NCI-H510A treated with DMSO at 0.1 percent for 48 hours (cell line): Measurements from ENCODE around the gene DKC1.

Experiments used
- DNase-seq: peaks from one replicate; lab custom pipeline; 2025; lab: John Stamatoyannopoulos, UW

Gene DKC1

GRCh38 chrX:154762537-154763296 lies at the start of gene DKC1:
Gene DKC1, plus strand, starts transcription at chrX:154762864. Its CDS starts 102 bp downstream, at chrX:154762966.
- DNase-seq = peak; percentile 91

- peak; percentile 18 for DNase-seq
These were observed 47.7 kb upstream of the DKC1 start for GRCh38 chrX:154714925-154715324.

- DNase-seq = no peak
These were observed 46.8 kb upstream of the DKC1 start for GRCh38 chrX:154715825-154716224.

GRCh38 chrX:154717824-154718223 lies 44.8 kb upstream of the DKC1 start:
- no peak for DNase-seq

- DNase-seq = no peak
These were observed 44.0 kb upstream of the DKC1 start for GRCh38 chrX:154718616-154719015.

GRCh38 chrX:154719132-154719675 lies 43.5 kb upstream of the DKC1 start:
- DNase-seq = no peak

DNA sequence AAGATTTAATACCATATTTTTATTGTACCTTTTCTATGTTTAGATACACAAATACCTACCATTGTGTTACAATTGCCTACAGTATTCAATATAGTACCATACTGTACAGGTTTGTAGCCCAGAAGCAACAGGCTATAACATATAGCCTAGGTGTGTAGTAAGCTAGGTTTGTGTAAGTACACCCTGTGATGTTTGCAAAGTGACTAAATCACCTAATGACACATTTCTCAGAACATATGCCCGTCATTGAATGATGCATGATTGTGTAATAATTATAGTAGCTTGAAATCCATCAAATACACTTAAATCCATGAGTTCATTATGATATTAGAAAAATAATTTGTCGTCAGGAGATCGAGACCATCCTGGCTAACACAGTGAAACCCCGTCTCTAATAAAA lies 42.6 kb upstream of the DKC1 start:
- DNase-seq = no peak

DNA sequence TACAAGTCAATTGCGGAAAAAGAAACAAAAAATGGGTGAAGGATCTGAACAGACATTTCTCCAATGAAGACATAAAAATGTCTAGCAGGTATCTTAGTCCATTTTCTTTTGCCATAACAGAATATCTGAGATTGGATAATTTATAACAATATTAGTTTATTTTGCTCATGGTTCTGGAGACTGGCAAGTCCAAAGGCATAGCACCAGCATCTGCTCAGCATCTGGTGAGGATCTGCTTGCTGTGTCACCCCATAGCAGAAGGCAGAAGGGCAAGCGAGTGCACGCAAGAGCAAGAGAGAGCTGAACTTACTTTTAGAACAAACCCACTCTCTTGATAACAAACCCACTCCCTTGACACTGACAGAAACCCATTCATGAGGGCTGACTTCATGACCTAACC lies 41.5 kb upstream of the DKC1 start:
- no peak for DNase-seq

GRCh38 chrX:154724993-154725756 lies 37.5 kb upstream of the DKC1 start:
- no peak for DNase-seq

DNA sequence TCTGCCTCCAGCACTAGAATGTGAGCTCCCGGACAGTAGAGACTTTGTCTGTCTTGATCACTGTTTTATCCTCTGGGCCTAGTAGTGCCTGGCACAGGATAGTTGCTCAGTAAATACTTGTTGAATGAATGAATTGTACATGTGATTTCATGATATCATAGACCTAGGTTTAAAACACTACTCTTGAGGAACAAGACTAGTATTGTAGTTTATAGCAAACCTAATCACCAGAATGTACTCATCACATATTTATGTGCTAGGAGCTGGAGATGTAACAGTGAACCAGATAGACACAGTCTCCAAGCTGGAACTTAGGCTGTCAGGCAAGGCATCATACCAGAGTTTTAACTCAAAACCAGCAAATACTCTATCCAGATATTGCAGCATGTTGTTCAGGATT lies 35.2 kb upstream of the DKC1 start:
- no peak for DNase-seq

DNA sequence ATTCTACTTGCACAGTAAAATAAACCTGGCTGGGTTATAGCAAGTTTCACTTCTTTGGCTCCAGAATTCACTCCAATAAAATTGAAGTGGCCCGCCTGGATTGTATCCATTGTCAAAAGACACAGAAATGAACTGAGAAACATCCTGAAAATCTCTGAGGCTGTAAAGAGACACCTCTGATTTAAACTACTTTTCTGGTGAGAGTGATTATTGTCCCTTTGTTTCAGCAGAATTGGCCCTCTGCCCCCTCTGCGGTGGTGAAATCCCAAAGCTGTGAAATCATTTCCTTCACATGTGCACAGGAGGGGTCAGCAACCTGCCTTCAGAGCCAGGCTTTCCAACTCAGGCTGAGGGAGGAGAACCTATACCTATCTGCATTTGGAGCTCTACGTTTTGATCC lies 34.8 kb upstream of the DKC1 start:
- DNase-seq = no peak

DNA sequence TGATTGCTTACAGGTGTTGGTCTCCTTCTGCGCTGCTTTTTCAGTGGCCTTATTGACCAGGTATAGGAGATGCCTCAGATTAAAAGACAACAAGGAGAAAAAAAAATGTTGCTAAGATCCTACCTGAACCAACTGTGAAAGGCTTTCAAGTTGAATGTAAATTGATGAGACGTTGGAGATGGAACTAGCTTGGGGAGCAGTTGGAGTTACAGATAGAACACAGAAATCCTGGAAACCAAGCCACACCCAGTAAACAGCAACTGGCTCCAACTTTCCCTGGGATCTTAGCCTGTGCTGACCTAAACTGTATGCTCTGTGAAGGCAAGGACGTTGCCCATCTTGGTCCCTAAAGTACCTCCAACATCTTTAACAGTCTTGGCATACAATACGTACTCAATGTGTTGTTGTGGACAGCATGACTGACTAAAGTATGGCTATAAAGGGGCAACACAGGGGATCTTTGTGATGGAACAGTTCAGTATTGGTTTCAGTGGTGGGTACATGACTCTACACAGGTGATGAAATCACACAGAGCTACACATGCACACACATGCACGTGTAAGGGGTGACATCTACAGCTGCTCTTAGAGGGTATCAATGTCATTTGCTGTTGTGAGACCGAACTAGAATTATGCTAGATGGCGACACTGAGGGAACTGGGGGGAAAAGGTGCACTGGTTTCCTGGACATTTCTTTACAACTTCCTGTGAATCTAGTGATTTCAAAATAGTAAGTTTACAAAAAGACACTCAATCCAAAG lies 34.1 kb upstream of the DKC1 start:
- DNase-seq = no peak

- no peak for DNase-seq
These were observed 33.2 kb upstream of the DKC1 start for GRCh38 chrX:154729439-154729838.

DNA sequence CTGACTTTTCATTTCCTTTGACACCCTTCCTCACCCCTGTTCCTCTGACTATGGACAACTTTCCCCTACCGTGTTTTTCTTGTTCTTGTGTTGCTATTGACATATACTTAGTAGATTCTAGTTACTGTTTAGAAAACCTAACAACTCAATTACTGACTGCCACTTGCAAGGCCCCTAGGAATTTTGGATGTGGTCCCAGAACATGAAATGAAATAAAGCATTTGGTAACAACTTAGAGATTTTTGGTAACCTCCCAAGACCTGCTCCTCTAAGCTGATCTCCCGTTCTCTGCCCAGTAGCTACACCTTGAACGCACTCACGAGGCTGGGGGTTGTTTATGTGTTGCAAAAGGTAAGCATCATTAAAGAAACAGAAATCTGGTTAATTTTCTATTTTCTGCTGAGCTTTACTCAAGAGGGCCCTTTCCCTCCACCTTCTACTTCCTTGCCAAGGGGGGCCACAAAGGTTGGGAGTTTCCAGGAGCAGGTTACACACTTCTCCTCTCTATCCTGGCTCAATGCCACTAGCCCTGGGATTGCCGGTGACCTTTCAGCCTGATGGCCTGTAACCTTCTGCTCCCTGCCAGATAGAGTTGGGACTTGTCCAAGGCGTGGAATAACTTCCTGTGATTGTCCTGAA lies 32.3 kb upstream of the DKC1 start:
- no peak for DNase-seq

- no peak for DNase-seq
These were observed 31.5 kb upstream of the DKC1 start for GRCh38 chrX:154731184-154731583.

DNA sequence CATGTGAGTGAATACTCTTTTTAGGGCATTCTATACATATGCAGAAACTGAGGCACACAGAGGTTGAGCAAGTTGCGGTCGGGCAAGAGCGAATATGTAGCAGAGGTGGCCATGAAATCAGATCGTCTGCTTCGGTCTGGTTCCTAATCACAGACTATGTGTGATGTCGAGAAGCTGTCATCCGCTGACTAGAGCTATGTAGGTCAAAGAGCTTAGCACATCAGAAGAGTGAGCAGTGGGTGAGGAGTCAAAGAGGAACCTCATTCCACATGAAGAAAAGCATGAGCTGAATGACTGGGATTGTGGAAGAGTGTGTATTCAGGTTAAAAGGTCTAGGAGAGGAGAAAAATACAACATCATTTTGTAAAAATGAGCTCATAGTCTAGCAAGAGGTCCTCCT lies 30.8 kb upstream of the DKC1 start:
- DNase-seq = no peak

GRCh38 chrX:154732421-154733065 lies 30.1 kb upstream of the DKC1 start:
- no peak for DNase-seq

DNA sequence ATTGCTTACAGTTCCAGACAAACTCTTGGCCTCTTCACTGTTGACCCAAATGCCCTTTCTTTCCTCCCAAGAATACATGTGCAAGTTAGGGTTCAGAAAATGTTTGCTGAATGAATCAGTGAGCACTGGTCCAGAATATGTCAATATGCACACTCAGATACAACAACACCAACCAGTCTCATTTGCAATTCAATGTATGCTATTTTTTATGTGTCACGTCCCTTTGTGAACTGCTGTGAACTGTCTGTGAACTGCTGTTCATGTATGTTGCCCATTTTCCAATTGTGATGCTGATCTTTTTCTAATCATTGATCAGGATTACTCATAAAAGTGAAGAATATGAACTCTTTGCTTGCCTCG lies 29.6 kb upstream of the DKC1 start:
- DNase-seq = no peak

DNA sequence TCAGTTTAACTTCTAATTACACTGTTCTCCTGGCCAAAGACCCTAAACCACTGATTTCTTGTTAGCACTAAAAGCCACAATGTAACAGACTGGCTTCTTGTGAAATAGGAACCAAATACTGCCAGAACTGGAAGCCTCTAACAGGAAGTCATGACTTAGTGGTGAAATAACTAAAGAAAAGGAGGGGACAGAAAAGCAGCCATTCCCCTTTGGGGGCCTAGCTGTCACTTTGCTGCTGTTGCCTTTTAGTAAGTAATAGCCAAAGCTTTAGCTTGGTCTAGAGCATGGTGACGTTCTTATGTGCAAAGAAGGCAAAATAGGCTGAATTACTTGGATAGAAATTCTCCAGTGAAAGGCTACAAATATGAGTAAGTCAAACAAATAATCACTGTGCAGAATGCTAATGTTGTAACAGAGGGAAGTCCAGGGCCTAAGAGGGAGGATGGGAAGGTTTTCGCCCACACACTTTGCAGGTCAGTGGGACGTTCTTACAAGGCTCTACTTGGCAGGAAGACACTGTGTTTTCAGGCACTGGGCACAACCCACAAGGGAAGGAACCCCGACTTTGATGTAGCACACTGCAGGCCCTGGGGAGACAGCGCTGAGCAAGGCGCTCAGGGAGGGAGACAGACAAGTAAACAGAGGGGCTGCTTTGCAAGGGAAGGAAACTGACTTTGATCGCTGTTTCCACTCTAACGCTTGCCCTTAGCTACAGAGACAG lies 28.4 kb upstream of the DKC1 start:
- no peak for DNase-seq

GRCh38 chrX:154735695-154736393 lies 26.8 kb upstream of the DKC1 start:
- no peak for DNase-seq
